Fibroblast of lung (primary cell): ENCODE measurements around the gene MOCOS.

ENCODE experiments used
- EZH2 ChIP-seq: IDR thresholded peaks from 2 replicates; pipeline ENCODE4 v1.5.1; 2012; ENCODE audit warnings: low read length, control low read depth, mild to moderate bottlenecking; ENCODE audit errors: missing control alignments
- TF ChIP-seq, protein P1 (sequence below), 2 donors: IDR thresholded peaks in 1 of 2; conservative IDR thresholded peaks in 1 of 2; 1 replicate in 1 of 2; 2 replicates in 1 of 2; pipeline ENCODE4 v1.5.1; 2011 to 2012; ENCODE audit warnings: low read length in 2 of 2, control low read depth in 1 of 2, inconsistent platforms in 1 of 2, low read depth in 1 of 2, mild to moderate bottlenecking in 1 of 2

GRCh38 chr18:36187193-36187825, at the start of gene MOCOS:
- TF ChIP-seq, protein P1, sequence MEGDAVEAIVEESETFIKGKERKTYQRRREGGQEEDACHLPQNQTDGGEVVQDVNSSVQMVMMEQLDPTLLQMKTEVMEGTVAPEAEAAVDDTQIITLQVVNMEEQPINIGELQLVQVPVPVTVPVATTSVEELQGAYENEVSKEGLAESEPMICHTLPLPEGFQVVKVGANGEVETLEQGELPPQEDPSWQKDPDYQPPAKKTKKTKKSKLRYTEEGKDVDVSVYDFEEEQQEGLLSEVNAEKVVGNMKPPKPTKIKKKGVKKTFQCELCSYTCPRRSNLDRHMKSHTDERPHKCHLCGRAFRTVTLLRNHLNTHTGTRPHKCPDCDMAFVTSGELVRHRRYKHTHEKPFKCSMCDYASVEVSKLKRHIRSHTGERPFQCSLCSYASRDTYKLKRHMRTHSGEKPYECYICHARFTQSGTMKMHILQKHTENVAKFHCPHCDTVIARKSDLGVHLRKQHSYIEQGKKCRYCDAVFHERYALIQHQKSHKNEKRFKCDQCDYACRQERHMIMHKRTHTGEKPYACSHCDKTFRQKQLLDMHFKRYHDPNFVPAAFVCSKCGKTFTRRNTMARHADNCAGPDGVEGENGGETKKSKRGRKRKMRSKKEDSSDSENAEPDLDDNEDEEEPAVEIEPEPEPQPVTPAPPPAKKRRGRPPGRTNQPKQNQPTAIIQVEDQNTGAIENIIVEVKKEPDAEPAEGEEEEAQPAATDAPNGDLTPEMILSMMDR (conservative IDR thresholded peaks at IDR 0.05 in 1 of 2, IDR thresholded peaks at IDR 0.05 in 1 of 2; ENCODE audit: low read depth in 1 of 2, low read length in 2 of 2) = no peak
- no peak for TF ChIP-seq EZH2
